Neuronal stem cell (in vitro differentiated cells): ENCODE measurements around the gene CCR1.

ENCODE experiments used
- DNase-seq: peaks from one replicate; pipeline ENCODE4 v3.0.0-alpha.2; 2013; ENCODE audit warnings: low spot score
- H2AFZ ChIP-seq: one replicate; pipeline ENCODE4 v1.6.1; 2013; ENCODE audit warnings: mild to moderate bottlenecking, low read length, inconsistent platforms
- H2AK5ac ChIP-seq: 2 replicates; pipeline ENCODE4 v1.6.1; 2013; ENCODE audit warnings: low read depth, mild to moderate bottlenecking, inconsistent platforms, low read length, moderate library complexity, mixed read lengths
- H2BK120ac ChIP-seq: 2 replicates; pipeline ENCODE4 v1.6.1; 2013; ENCODE audit warnings: low read depth, mild to moderate bottlenecking, inconsistent platforms, low read length, moderate library complexity, mixed read lengths
- H2BK12ac ChIP-seq: one replicate; pipeline ENCODE4 v1.6.1; 2013; ENCODE audit warnings: low read length, inconsistent platforms
- H2BK15ac ChIP-seq: 2 replicates; pipeline ENCODE4 v1.6.1; 2013; ENCODE audit warnings: mild to moderate bottlenecking, low read length, inconsistent platforms, mixed read lengths
- H2BK5ac ChIP-seq: one replicate; pipeline ENCODE4 v1.6.1; 2013; ENCODE audit warnings: inconsistent platforms, mild to moderate bottlenecking, low read length, moderate library complexity
- H3K14ac ChIP-seq: one replicate; pipeline ENCODE4 v1.6.1; 2013; ENCODE audit warnings: low read length, inconsistent platforms
- H3K18ac ChIP-seq: 2 replicates; pipeline ENCODE4 v1.6.1; 2013; ENCODE audit warnings: low read length, inconsistent platforms
- H3K23ac ChIP-seq: 2 replicates; pipeline ENCODE4 v1.6.1; 2013; ENCODE audit warnings: low read depth, mild to moderate bottlenecking, mixed read lengths, low read length, inconsistent platforms; ENCODE audit not compliant: poor library complexity
- H3K27ac ChIP-seq: replicated peaks from 3 replicates; pipeline ENCODE4 v1.5.1; 2013; ENCODE audit warnings: low read length, inconsistent platforms
- H3K27me3 ChIP-seq, 3 experiments: 2 replicates each; pipeline ENCODE4 v1.6.1; 2013; ENCODE audit warnings: low read length in 3 of 3, mild to moderate bottlenecking in 2 of 3, inconsistent platforms in 1 of 3, low read depth in 1 of 3, mixed read lengths in 1 of 3, moderate library complexity in 1 of 3; ENCODE audit not compliant: control insufficient read depth in 3 of 3, insufficient read depth in 3 of 3
- H3K36me3 ChIP-seq, 2 donors: replicated peaks in 1 of 2; 2 replicates each; pipeline ENCODE4 v1.6.1; 2013; ENCODE audit warnings: low read length in 2 of 2; ENCODE audit not compliant: control insufficient read depth in 2 of 2, insufficient read depth in 2 of 2
- H3K4ac ChIP-seq: 2 replicates; pipeline ENCODE4 v1.6.1; 2013; ENCODE audit warnings: inconsistent platforms, mild to moderate bottlenecking, low read length, moderate library complexity
- H3K4me1 ChIP-seq, 2 donors: 1 replicate in 1 of 2; 2 replicates in 1 of 2; pipeline ENCODE4 v1.6.1; 2013; ENCODE audit warnings: low read length in 2 of 2, low read depth in 1 of 2; ENCODE audit not compliant: control insufficient read depth in 2 of 2, insufficient read depth in 1 of 2
- H3K4me2 ChIP-seq: one replicate; pipeline ENCODE4 v1.6.1; 2013; ENCODE audit warnings: mild to moderate bottlenecking, low read length, inconsistent platforms; ENCODE audit not compliant: insufficient read depth, poor library complexity, severe bottlenecking
- H3K4me3 ChIP-seq, 2 donors: 2 replicates each; pipeline ENCODE4 v1.5.1; 2013; ENCODE audit warnings: low read length in 2 of 2, mild to moderate bottlenecking in 2 of 2, inconsistent platforms in 1 of 2, moderate library complexity in 1 of 2
- H3K79me1 ChIP-seq: one replicate; pipeline ENCODE4 v1.6.1; 2013; ENCODE audit warnings: low read depth, mild to moderate bottlenecking, inconsistent platforms, low read length, moderate library complexity
- H3K9ac ChIP-seq: one replicate; pipeline ENCODE4 v1.6.1; 2013; ENCODE audit warnings: mild to moderate bottlenecking, low read depth, low read length, inconsistent platforms; ENCODE audit not compliant: poor library complexity
- H3K9me3 ChIP-seq, 2 donors: replicated peaks in 1 of 2; 2 replicates each; pipeline versions ENCODE3 to v1.6.1; 2013; ENCODE audit warnings: low read length in 2 of 2, mild to moderate bottlenecking in 2 of 2, inconsistent platforms in 1 of 2, low read depth in 1 of 2, mixed read lengths in 1 of 2, moderate library complexity in 1 of 2; ENCODE audit not compliant: control insufficient read depth in 2 of 2, insufficient read depth in 1 of 2
- H4K8ac ChIP-seq: one replicate; pipeline ENCODE4 v1.6.1; 2013; ENCODE audit warnings: low read depth, mild to moderate bottlenecking, inconsistent platforms, low read length, moderate library complexity
- H4K91ac ChIP-seq: one replicate; pipeline ENCODE4 v1.6.1; 2013; ENCODE audit warnings: low read length, low read depth, mild to moderate bottlenecking, inconsistent platforms; ENCODE audit not compliant: poor library complexity
- WGBS, 2 donors: extraction: QIAGEN DNeasy Blood & Tissue Kit; methylation state at CpG; one replicate each; pipeline ENCODE4 v1.1.7; 2013; ENCODE audit warnings: missing lambda C conversion rate in 2 of 2, mixed read lengths in 1 of 2; ENCODE audit not compliant: insufficient read length in 2 of 2, insufficient replicate concordance in 1 of 2; ENCODE audit errors: extremely low coverage in 2 of 2; 5-methylcytosine and 5-hydroxymethylcytosine counted together

Gene CCR1

GRCh38 chr3:46218196-46218709, 10.1 kb upstream of the CCR1 start:
- H3K4me1 ChIP-seq, result no peaks in the 10 kb centered on the region
- no peak overlapping the region for H3K4me3 ChIP-seq
- no peak overlapping the region for H3K27ac ChIP-seq
- no peaks in the 10 kb centered on the region for H3K27me3 ChIP-seq
- H3K36me3 ChIP-seq, result no peaks in the 10 kb centered on the region
- H3K18ac ChIP-seq, result no peak overlapping the region
- WGBS, 2 donors, result no CpG with 5 or more reads among the region's 2 CpGs
- no peaks in the 10 kb centered on the region for H3K79me1 ChIP-seq
- no peaks in the 10 kb centered on the region for H3K9me3 ChIP-seq
- no peak overlapping the region for H2BK120ac ChIP-seq
- H4K8ac ChIP-seq, result no peak overlapping the region
- H3K23ac ChIP-seq, result no peak overlapping the region
- H3K4ac ChIP-seq, result no peak overlapping the region
- H4K91ac ChIP-seq, result no peak overlapping the region
- no peak overlapping the region for H3K14ac ChIP-seq
- H2BK12ac ChIP-seq, result no peak overlapping the region
- H3K4me2 ChIP-seq, result no peak overlapping the region
- no peak overlapping the region for H3K9ac ChIP-seq
- no peak for DNase-seq
- no peak overlapping the region for H2BK5ac ChIP-seq
- H2AFZ ChIP-seq, result no peak overlapping the region
- no peak overlapping the region for H2BK15ac ChIP-seq
- no peak overlapping the region for H2AK5ac ChIP-seq

GRCh38 chr3:46215810-46216414, 7.8 kb upstream of the CCR1 start:
- no peaks in the 10 kb centered on the region for H3K4me1 ChIP-seq
- no peak overlapping the region for H4K91ac ChIP-seq
- WGBS, 2 donors, result no CpG with 5 or more reads among the region's 4 CpGs
- no peak overlapping the region for H2AFZ ChIP-seq
- no peak overlapping the region for H2BK120ac ChIP-seq
- H3K9ac ChIP-seq, result no peak overlapping the region
- H3K4me3 ChIP-seq, result no peak overlapping the region
- H3K4me2 ChIP-seq, result no peak overlapping the region
- H3K14ac ChIP-seq, result no peak overlapping the region
- H2AK5ac ChIP-seq, result no peak overlapping the region
- no peak overlapping the region for H3K27ac ChIP-seq
- no peaks in the 10 kb centered on the region for H3K36me3 ChIP-seq
- H4K8ac ChIP-seq, result no peak overlapping the region
- H3K79me1 ChIP-seq, result no peaks in the 10 kb centered on the region
- no peak overlapping the region for H3K23ac ChIP-seq
- H2BK15ac ChIP-seq, result no peak overlapping the region
- no peak overlapping the region for H2BK12ac ChIP-seq
- no peaks in the 10 kb centered on the region for H3K27me3 ChIP-seq
- no peaks in the 10 kb centered on the region for H3K9me3 ChIP-seq
- DNase-seq, result no peak
- H3K4ac ChIP-seq, result no peak overlapping the region
- no peak overlapping the region for H2BK5ac ChIP-seq
- no peak overlapping the region for H3K18ac ChIP-seq

GRCh38 chr3:46214751-46215352, 6.7 kb upstream of the CCR1 start:
- Histone ChIP-seq H3K4me3 (no peak overlapping the region), H3K36me3 (no peaks in the 10 kb centered on the region), H2BK5ac (no peak overlapping the region), H4K91ac (no peak overlapping the region), H3K9me3 (no peaks in the 10 kb centered on the region), H4K8ac (no peak overlapping the region), H2AK5ac (no peak overlapping the region), H3K27ac (no peak overlapping the region), H3K14ac (no peak overlapping the region), H2BK15ac (no peak overlapping the region), H3K23ac (no peak overlapping the region), H3K4me1 (no peaks in the 10 kb centered on the region), H2BK12ac (no peak overlapping the region), H3K27me3 (no peaks in the 10 kb centered on the region), H3K4ac (no peak overlapping the region), H3K18ac (no peak overlapping the region), H2BK120ac (no peak overlapping the region), H2AFZ (no peak overlapping the region), H3K79me1 (no peaks in the 10 kb centered on the region), H3K4me2 (no peak overlapping the region), H3K9ac (no peak overlapping the region)
- WGBS, 2 donors, result no CpG with 5 or more reads among the region's 1 CpG
- DNase-seq, result peak; percentile 14

- Histone ChIP-seq H3K4me1 (no peaks in the 10 kb centered on the region), H2AFZ (no peak overlapping the region), H3K27me3 (no peaks in the 10 kb centered on the region), H3K79me1 (no peaks in the 10 kb centered on the region), H3K14ac (no peak overlapping the region), H3K9ac (no peak overlapping the region), H3K23ac (no peak overlapping the region), H2AK5ac (no peak overlapping the region), H3K27ac (no peak overlapping the region), H3K4me2 (no peak overlapping the region), H3K4me3 (no peak overlapping the region), H2BK15ac (no peak overlapping the region), H4K91ac (no peak overlapping the region), H2BK12ac (no peak overlapping the region), H2BK120ac (no peak overlapping the region), H3K9me3 (no peaks in the 10 kb centered on the region), H2BK5ac (no peak overlapping the region), H4K8ac (no peak overlapping the region), H3K18ac (no peak overlapping the region), H3K36me3 (no peaks in the 10 kb centered on the region), H3K4ac (no peak overlapping the region)
- no peak for DNase-seq
- WGBS, 2 donors, result no CpG with 5 or more reads among the region's 4 CpGs
These were observed 5.1 kb upstream of the CCR1 start for GRCh38 chr3:46213201-46213600.
